HG02623 (cell line): ENCODE measurements around the gene CDCP1.
"Not testable (repeated sequence)": the region's sequence is repeated elsewhere in the genome, so short reads cannot be mapped to it uniquely, and the experiment has no call there.

Experiments used
- ATAC-seq: cut with Tn5 transposase; IDR thresholded peaks from one replicate; pipeline ENCODE4 v1.9.1; 2021; ENCODE audit warnings: moderate library complexity; ENCODE audit not compliant: unreplicated experiment

Gene CDCP1

DNA sequence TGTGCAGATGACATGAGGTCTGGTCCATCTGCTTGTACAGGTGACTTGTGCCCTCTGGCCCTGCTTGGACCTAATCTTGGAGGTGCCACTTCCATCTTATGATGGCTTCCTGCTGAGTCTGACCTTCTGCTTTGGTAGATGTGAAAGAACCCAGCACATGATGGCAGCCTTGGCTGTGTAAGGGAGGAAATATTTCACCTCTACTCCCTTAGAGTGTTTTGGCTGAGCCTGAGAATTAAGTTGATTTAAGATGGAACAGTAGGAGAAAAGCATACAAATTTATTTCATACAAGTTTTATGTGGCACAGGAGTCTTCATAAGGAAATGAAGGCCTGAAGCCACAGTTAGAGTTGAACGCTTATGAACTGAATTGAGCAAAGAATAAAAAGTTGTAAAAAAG is 27.6 kb upstream of the CDCP1 start:
- no peak for ATAC-seq

DNA sequence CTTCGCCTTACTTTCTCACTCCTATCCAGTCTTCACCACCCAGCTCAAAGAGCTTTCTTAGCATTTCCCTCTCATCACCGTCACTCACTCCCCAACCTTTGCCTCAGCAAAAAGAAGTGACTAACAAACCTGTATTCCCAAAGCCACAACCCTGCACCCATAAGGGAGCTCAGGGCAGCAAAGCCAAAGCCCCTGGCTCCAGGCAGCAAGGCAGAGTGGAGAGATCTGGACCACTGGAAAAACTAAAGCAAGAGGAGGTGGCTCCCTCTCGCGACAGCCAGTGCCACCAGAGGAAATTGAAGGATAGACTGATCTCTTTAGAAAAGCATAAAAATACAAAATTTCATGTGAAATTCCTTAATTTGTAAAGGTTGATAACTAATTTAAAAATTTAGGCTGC is 25.1 kb upstream of the CDCP1 start:
- no peak for ATAC-seq

DNA sequence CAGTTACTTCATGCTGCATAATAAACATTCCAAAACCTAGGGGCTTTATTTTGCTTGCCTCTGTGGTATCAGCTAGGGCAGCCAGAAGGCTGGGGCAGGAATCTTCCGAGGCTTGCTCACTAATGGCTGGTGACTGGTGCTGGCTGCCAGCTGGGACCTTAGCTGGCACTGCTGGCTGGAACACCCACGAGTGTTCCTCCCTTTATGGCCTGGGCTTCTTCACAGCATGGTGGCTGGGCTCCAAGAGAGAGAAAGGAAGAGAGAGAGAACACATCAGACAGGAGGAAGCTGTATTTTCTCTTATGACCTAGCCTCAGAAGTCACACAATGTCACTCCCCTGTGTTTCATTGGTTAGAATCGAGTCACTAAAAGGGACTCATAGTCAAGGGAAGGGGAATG is 23.9 kb upstream of the CDCP1 start:
- no peak for ATAC-seq

- no peak for ATAC-seq
These were observed 23.1 kb upstream of the CDCP1 start for GRCh38 chr3:45169125-45169904.

- no peak for ATAC-seq
These were observed 22.3 kb upstream of the CDCP1 start for GRCh38 chr3:45168451-45168850.

- ATAC-seq: peak; percentile 55
These were observed 21.1 kb upstream of the CDCP1 start for GRCh38 chr3:45167011-45167911.

DNA sequence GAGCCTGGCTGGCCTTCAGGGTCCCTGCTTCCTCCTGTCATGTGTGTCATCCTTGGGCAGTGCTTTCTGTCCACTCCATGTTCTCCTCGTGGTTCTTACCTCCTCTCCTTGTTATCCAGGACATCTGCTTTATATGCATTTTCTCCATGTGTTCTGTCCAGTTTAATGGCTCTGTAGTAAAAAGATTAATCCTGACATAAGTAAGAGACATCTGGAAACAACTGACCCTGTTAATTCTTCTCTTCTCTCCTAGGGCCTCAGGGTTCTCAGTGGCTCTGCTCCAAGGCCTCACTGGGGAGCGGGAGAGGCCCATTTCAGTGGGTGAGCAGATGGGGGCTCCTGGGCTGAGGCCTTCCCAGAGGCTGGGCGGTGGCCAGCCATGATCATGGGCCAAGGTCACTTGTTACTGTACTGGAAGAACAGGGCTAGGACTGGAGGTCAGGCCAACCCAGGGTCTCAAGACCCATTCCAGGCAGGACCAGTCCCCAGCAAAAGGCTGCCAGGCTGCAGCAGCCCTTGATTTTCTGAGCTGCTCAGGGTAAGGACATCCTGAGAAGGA is 20.2 kb upstream of the CDCP1 start:
- no peak for ATAC-seq

- ATAC-seq: no peak
These were observed 19.5 kb upstream of the CDCP1 start for GRCh38 chr3:45165497-45166283.

DNA sequence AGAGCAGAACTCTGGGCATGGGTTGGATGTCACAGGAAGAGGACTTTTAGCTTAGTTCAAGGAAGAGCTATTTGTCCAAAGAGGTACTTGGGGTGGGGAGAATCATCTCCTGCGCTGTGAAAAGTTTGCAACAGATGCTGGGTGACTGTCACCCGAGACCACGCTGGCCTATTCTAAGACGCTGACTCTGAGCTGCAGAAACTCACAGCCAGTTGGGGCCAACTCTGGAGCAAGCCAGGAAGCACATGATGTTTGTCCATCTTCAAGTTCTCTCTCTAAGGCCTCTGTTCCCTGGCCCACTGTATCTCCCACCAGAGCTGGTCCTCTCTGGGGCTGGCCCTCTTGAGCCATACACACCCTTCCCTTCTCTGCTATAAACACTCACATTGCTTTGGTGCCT is 17.9 kb upstream of the CDCP1 start:
- no peak for ATAC-seq

- ATAC-seq: no peak
These were observed 17.3 kb upstream of the CDCP1 start for GRCh38 chr3:45163481-45163880.

DNA sequence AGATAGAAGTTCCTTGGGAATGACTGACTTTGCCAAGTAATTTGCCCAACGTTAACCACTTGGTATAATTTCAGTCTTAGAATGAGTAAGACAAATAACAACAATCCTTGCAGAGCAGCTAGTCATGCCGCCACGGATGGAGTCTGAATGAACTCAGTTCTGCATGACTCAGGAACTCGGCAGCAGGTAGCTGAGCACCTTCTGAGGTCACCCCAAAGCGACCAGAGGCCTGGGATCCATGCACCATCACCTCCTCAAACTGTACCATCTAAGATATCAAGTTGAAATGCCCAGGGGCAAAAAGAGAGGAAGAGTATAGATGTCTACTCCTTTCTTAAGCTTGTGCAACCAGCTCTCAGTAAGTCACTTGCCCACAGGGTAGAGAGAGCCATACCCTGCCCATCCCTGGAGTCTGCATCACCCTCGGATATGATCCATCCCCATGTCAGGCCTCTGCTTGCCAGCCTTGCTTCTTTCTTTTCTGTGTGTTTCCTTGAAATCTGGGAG is 8.5 kb upstream of the CDCP1 start:
- ATAC-seq: no peak

GRCh38 chr3:45153658-45154437 is 7.7 kb upstream of the CDCP1 start:
- no peak for ATAC-seq

DNA sequence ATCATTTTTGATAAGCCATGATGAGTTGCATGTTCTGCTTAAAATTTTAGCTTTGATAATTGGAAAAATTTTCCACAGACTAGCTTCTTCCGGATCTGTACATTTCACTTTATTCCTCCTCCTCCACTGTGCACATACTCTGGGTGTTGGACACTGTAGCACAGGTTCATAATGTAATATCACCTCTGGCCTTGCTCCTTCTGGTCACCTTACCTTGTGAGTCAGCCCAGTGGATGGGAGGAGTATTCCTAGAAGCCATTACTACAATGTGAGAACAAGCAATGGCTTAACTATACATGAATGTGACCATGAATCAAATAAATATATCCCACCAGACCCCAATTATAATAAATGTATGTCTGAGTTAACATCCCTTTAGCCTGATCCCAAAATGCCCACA is 6.1 kb upstream of the CDCP1 start:
- no peak for ATAC-seq

GRCh38 chr3:45151100-45151499 is 4.9 kb upstream of the CDCP1 start:
- ATAC-seq: no peak

GRCh38 chr3:45148921-45149320 is 2.7 kb upstream of the CDCP1 start:
- no peak for ATAC-seq

GRCh38 chr3:45145223-45145622 is 955 bp downstream of the CDCP1 start:
- ATAC-seq: no peak

- ATAC-seq: no peak
These were observed 2.2 kb downstream of the CDCP1 start for GRCh38 chr3:45143673-45144671.

DNA sequence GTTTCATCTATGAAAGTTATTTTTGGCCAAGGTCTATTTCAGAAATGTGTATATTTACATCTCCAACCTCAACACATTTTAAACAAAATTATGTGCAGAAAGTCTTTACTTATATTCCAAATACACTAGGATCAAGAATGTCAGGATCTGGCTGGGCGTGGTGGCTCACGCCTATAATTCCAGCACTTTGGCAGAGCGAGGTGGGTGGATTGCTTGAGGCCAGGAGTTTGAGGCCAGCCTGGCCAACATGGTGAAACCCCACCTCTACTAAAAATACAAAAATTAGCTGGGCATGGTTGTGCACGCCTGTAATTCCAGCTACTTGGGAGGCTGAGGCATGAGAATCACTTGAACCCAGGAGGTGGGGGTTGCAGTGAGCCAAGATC is 5.4 kb downstream of the CDCP1 start:
- ATAC-seq: not testable (repeated sequence)
